Endothelial cell of umbilical vein (primary cell): ENCODE data around the gene MCRIP2.

ENCODE experiments used
- CTCF ChIP-seq, 2 donors: IDR thresholded peaks; 1 replicate in 1 of 2; 2 replicates in 1 of 2; pipeline ENCODE4 v1.5.1; 2011; ENCODE audit warnings: low read length in 2 of 2, mild to moderate bottlenecking in 2 of 2, moderate library complexity in 2 of 2, control low read depth in 1 of 2, inconsistent platforms in 1 of 2, low read depth in 1 of 2; ENCODE audit not compliant: insufficient read depth in 1 of 2; ENCODE audit errors: extremely low read depth in 1 of 2
- POLR2A ChIP-seq: IDR thresholded peaks from 2 replicates; pipeline ENCODE4 v1.6.1; 2012; ENCODE audit warnings: low read depth, mild to moderate bottlenecking, control low read depth, low read length

DNA sequence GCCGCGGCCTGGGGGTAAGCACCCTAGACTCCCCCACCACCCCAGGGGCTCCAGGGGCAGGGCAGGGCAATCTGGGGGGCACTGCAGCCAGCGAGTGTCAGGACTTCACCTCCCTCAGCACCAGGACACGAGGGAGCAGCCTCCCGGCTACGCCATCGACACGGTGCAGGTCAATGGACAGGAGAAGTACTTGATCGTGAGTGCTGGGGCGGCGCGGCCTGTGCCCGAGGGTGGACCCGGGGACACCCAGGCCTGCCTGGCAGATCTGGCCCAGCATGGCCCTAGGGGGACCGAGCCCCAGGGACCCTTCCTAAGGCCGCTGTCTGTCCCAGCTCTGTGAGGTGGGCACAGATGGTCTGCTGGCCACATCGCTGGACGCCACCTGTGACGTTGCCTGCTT is 30.7 kb downstream of the MCRIP2 start:
- TF ChIP-seq CTCF (IDR thresholded peaks at IDR 0.05; ENCODE audit: extremely low read depth in 1 of 2, insufficient read depth in 1 of 2, low read depth in 1 of 2, low read length in 2 of 2), result no peak
- no peak for TF ChIP-seq POLR2A
